GM19452 (cell line): ENCODE measurements around the gene PCBD2.
A peak's percentile ranks its signal among the peaks of the same experiment; 100 is the strongest.
"Not testable (repeated sequence)": the region's sequence is repeated elsewhere in the genome, so short reads cannot be mapped to it uniquely, and the experiment has no call there.

Source experiments
- ATAC-seq: cut with Tn5 transposase; IDR thresholded peaks from one replicate; pipeline ENCODE4 v1.9.1; 2021; ENCODE audit not compliant: unreplicated experiment

The PCBD2 gene

DNA sequence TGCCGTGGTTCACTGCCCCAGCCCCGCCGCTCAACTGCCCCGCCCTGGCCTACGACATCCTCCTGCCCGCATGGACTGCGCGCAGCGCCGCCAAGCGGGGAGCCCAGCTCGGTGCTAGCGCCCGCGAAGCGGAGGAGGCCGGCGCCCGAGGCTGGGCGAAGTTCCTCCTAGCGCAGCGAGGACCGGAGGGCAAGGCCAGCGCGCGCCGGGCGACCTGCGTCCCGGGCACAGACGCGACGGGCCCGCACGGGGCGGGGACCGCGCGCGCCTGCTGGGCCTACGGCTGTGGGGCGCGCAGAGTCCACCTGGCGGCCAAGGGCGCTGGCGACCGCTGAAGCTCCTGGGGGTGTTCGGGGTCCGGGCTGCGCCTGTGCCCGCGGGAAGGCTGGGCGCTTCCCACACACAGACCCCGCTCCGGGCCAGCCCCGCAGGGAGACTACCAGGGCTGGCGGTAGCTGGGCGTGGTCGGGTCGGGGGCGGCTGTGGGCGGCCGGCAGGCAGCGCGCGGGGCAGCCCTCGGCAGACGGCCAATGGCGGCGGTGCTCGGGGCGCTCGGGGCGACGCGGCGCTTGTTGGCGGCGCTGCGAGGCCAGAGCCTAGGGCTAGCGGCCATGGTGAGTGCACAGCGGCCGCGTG, at the start of gene PCBD2:
Gene PCBD2, plus strand, starts transcription at position 522 of the 636 bp plus-strand sequence. Its CDS starts 9 bp downstream, at position 531.
- ATAC-seq = peak; percentile 85

- ATAC-seq = not testable (repeated sequence)
These were observed 48.5 kb upstream of the PCBD2 start for GRCh38 chr5:134856465-134856864.

GRCh38 chr5:134857401-134857800, 47.5 kb upstream of the PCBD2 start:
- no peak for ATAC-seq

DNA sequence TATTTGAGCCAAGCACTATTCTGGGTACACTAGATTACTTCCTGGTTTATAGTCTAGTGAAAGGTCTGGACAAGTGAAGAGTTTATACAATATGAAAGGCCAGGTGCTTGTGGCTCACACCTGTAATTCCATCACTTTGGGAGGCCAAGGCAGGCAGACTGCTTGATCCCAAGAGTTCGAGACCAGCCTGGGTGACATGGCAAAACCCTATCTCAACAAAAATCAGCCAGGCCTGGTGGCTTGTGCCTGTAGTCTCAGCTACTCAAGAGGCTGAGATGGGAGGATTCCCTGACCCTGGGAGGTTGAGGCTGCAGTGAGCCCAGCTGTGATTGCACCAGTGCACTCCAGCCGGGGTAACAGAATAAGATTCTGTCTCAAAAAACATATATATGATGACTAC, 40.2 kb upstream of the PCBD2 start:
- no peak for ATAC-seq

- ATAC-seq = no peak
These were observed 31.4 kb upstream of the PCBD2 start for GRCh38 chr5:134873494-134873893.

GRCh38 chr5:134873987-134874830, 30.7 kb upstream of the PCBD2 start, which contains the start of gene TXNDC15:
Gene TXNDC15, plus strand, starts transcription at chr5:134874371. Its CDS starts 57 bp downstream, at chr5:134874428.
- ATAC-seq = peak; percentile 84

DNA sequence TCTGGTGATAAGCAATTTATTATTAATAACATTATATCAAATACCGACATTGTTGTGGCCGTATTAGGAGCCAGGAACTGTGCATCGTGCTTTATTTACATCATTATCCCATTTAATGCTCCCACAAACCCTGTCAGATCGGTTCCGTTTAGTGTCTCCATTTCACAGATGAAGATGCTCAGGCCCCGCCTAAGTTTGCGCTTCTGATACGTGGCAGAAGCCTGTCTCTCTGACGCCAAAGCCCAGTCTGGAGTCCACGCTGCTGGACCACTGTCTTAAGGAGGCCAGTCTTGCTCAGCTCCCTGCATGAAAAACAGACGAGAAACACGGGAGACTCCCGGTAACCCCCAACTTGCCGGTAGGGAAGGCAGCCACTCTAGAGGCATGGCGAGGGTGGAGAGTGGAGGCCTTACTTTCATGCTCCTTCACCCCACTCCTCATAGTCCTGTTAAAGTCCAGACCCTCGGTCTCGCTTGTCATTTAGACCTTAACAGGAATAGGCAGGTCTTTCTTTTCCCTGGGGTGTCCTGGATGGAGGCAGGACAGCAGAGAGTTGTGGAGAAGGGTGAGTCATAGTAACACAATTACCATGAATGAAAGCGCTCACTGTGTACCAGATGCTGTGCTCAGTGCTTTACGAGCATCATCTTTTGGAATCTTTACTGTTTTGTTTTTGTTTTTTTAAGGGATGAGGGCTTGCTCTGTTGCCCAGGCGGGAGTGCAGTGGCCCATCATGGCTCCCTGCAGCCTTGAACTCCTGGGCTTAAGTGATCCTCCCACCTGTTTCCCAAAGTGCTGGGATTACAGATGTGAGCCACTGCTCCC, 29.9 kb upstream of the PCBD2 start:
- ATAC-seq = peak; percentile 23

GRCh38 chr5:134877159-134877558, 27.8 kb upstream of the PCBD2 start:
- ATAC-seq = peak; percentile 37

DNA sequence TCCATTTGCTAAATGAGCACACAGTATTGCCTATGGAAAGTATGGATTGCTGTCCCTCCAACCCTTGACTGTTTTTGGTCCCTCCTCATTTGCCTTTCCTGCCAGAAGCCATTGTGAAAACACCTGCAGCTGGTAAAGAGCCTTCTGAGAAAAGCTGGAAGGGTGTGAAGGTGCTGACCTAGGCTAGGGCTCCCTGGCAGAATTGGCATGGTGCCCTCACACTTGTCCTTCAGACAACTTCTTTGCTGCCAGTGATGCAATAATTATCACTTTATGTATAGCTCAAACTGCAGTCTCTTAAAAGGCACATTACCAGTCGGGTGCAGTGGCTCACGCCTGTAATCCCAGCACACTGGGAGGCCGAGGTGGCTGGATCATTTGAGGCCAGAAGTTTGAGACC, 26.5 kb upstream of the PCBD2 start:
- no peak for ATAC-seq

DNA sequence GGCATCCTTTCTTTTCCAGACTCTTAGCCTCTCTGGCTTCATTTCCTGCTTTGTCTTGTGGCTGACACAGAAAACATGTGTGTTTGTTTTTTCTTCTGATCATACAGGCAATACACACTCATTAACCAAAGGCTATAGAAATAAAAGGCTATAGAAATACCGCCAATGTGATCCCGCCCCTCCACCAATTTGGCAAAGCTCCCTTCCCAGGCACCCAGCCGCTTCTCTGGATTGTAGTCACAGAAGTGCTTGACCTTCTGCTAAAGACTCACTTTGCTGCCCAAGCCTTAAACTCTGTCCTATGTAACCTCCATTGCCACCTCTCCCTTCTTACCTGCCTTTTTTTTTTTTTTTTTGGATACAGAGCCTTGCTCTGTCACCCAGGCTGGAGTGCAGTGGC, 25.5 kb upstream of the PCBD2 start:
- no peak for ATAC-seq

DNA sequence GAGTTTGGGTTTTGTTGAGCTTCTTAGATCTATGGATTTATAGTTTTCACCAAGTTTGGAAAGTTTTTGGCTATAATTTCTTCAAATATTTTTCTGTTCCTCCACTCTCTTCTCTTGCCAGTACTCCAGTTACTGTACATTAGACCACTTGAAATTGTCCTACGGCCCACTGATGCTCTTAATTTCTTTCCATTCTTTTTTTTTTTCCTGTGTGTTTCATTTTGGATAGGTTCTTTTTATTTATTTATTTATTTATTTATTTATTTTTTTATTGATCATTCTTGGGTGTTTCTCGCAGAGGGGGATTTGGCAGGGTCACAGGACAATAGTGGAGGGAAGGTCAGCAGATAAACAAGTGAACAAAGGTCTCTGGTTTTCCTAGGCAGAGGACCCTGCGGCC, 24.0 kb upstream of the PCBD2 start:
- ATAC-seq = not testable (repeated sequence)

GRCh38 chr5:134881711-134882110, 23.2 kb upstream of the PCBD2 start:
- ATAC-seq = not testable (repeated sequence)

DNA sequence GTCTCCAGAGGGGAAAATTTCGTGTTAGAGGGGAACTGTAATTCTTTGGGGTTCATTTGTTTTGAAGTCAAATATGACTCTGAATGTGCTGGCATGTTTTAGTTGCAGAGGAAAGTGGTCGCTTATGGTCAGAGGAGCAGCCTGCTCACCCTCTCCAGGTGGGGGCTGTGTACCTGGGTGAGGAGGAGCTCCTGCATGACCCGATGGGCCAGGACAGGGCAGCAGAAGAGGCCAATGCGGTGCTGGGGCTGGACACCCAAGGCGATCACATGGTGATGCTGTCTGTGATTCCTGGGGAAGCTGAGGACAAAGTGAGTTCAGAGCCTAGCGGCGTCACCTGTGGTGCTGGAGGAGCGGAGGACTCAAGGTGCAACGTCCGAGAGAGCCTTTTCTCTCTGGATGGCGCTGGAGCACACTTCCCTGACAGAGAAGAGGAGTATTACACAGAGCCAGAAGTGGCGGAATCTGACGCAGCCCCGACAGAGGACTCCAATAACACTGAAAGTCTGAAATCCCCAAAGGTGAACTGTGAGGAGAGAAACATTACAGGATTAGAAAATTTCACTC, 17.3 kb upstream of the PCBD2 start:
- no peak for ATAC-seq

GRCh38 chr5:134889335-134889734, 15.6 kb upstream of the PCBD2 start:
- ATAC-seq = no peak

- ATAC-seq = no peak
These were observed 13.5 kb upstream of the PCBD2 start for GRCh38 chr5:134891473-134891872.

DNA sequence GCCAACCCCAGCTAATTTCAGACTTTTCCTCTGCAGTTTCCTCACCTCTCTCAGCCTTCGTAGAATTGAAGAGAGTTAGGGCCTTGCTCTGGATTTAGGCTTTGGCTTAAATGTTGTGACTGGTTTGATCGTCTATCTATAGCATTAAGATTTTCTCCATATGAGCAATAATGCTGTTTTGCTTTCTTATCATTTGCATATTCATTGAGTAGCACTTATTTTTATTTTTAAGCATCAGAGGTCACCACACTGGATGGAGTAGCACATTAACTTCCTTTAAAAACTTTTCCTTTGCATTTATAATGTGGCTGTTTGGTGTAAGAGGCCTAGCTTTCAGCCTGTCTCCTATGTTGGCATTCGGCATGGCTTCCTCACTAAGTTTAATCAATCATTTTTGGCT, 12.6 kb upstream of the PCBD2 start:
- ATAC-seq = no peak

DNA sequence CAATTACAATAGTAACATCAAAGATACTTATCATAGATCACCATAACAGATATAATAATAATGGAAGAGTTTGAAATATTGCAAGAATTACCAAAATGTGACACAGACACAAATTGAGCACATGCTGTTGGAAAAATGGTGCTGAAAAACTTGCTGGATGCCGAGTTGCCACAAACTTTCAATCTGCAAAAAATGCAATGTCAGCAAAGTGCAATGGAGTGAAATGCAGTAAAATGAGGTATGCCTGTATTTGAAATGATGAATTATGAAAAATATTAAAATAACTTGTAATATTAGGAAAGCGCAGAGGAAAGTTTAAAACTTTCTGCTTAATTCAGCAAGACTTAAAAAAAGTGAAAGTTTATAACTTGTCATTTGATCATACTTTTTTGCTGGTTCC, 12.0 kb upstream of the PCBD2 start:
- no peak for ATAC-seq

DNA sequence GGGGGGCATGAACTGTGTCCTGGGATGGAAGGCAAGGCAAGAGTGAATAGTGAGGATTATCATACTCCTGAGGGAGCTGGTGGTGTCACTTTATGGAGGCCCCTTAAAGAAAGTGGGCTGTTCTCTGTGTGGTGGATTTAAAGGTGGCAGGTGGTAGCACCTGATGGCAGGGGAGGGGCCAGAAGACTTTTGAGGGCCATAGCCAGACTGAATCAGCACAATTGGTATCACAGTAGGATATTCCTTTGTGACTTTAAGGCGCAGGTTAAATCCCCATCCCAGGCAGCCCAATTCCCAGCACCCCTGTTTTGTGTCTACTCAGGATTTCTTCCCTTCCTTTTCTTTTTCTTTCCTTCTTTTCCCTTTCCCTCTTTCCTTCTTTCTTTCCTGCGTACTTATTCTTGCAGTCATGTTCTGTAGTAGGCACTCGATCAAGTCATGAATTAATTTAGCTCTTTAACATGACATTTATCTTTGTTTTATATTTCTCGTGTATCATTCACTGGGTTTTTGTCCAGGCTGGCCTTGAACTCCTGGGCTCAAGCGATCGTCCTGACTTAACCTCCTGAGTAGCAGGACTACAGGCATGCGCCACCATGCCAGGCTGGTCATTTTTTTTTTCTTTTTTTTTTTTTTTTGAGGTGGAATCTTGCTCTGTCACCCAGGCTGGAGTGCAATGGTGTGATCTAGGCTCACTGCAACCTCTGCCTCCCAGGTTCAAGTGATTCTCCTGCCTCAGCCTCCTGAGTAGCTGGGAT, 11.0 kb upstream of the PCBD2 start:
- ATAC-seq = no peak

DNA sequence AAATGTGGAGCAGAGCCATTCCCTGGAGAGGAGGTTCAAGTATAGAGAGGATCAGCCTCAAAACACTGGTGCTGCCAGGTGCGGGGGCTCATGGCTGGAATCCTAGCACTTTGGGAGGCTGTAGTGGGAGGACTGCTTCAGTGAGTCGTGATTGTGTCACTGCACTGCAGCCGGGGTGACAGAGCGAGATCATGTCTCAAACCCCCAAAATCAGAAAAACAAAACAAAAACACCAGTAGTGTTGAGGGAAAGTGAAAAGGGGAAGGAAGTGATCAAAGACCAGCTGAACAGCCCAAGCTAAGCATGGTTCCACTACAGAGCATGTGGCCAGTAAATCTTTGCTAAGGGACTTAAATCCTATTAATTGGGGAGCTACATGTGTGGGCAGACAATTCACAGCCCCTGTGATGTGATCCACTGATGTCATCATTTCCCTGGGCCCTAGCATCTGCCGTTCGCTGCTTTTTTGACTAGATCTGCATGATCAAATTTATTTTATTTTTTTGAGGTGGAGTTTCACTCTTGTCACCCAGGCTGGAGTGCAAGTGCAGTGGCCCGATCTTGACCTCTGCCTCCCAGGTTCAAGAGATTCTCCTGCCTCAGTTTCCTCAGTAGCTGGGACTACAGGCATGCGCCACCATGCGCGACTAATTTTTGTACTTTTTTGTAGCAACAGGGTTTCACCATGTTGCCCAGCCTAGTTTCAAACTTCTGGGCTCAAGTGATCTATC, 2.7 kb upstream of the PCBD2 start:
- ATAC-seq = no peak
